GM21576 (cell line): Measurements from ENCODE around the gene FAM240A.

Experiments used
- ATAC-seq: cut with Tn5 transposase; IDR thresholded peaks from one replicate; pipeline ENCODE4 v1.9.1; 2021; ENCODE audit warnings: mild to moderate bottlenecking, moderate library complexity; ENCODE audit not compliant: unreplicated experiment

FAM240A gene

GRCh38 chr3:46673151-46674030 is 61.1 kb downstream of the FAM240A start:
- no peak for ATAC-seq

DNA sequence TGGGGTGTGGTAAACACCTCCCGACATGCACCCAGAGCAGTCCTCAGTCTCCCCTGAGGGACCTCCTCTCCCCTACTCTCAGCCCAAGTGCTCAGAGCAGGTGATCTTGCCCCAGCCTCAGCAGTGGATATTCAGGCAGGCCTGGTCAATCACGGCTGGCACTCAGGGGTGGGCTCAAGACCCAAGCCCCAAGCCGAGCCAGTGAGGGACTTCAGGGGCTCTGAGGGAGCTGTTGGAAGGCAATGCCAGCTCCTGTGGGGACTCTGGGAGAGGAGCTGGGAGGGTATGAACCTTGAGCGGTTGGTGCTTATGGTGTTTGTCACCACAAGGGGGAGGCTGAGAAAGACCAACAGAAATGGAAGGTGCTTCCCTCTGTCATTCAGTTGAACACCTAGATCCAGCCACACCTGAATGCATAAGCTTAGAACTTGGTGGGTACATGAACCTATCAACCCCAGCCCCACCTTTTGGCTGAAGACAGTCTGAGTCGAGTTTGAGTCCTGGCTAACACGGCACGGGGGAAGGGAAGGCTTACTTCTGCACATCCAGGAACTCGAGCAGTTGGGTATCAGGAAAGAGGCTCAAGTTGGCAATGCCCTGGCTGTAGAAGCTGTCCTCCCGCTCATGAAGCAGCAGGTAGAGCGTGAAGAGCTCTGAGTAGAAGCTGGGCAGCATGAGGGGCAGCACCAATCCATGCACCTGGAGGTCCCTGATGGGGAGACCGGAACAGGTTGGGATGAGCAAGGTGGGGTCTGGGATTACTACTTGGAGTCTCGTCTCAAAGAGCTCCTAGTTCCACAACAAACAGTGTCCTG is 61.9 kb downstream of the FAM240A start:
- no peak for ATAC-seq

GRCh38 chr3:46675426-46675825 is 63.1 kb downstream of the FAM240A start:
- ATAC-seq, result no peak
